ENCODE measurements around the gene CHST9. TPM values are rescaled to one million over a fixed set of nuclear protein-coding genes. Genes with fewer than 3 reads are reported as not detected.

The CHST9 gene
- total and polyA plus RNA-seq, 2 of the 4 experiments (the other 2 are of a cell fraction), result not detected

GRCh38 chr18:26977781-26978180 is 207.3 kb downstream of the CHST9 start:
- Histone ChIP-seq H3K56ac (ENCODE audit: extremely low read depth, insufficient read depth, low read length) (no peak overlapping the region), H3K23ac (ENCODE audit: low read depth, low read length) (no peak overlapping the region), H2BK15ac (ENCODE audit: low read depth, low read length) (no peak overlapping the region), H2AK9ac (replicated peaks; ENCODE audit: low read depth, low read length, poor library complexity) (no peak overlapping the region), H4K5ac (ENCODE audit: low read depth, low read length) (no peak overlapping the region), H3K18ac (ENCODE audit: low read depth, low read length) (no peak overlapping the region), H2AFZ (replicated peaks; ENCODE audit: low read length, poor library complexity) (no peak overlapping the region), H3K9me3 (ENCODE audit: control insufficient read depth, insufficient read depth, low read length) (no peaks in the 10 kb centered on the region), H4K20me1 (ENCODE audit: insufficient read depth, low read length) (no peaks in the 10 kb centered on the region), H4K91ac (ENCODE audit: insufficient read depth, low read depth, low read length) (no peak overlapping the region), H3K4me2 (ENCODE audit: low read depth, low read length) (no peak overlapping the region), H3K27me3 (ENCODE audit: control insufficient read depth, insufficient read depth, low read length) (no peaks in the 10 kb centered on the region), H3K4me1 (ENCODE audit: control insufficient read depth, insufficient read depth, low read length) (no peaks in the 10 kb centered on the region), H3K4ac (ENCODE audit: low read depth, low read length) (no peak overlapping the region), H3K27ac (ENCODE audit: insufficient read depth, low read length) (no peak overlapping the region), H3K79me1 (ENCODE audit: low read depth in 1 of 2, low read length in 2 of 2) (no peaks in the 10 kb centered on the region), H3K9me1 (ENCODE audit: insufficient read depth, low read length) (no peaks in the 10 kb centered on the region), H3K36me3 (ENCODE audit: control insufficient read depth, insufficient read depth, low read length) (no peaks in the 10 kb centered on the region), H3K14ac (replicated peaks; ENCODE audit: low read depth, low read length) (no peak overlapping the region), H2BK120ac (ENCODE audit: low read depth, low read length) (no peak overlapping the region), H2BK20ac (ENCODE audit: low read depth, low read length) (no peak overlapping the region), H2AK5ac (ENCODE audit: low read depth, low read length) (no peak overlapping the region), H4K8ac (ENCODE audit: low read depth in 2 of 2, low read length in 2 of 2) (no peak overlapping the region), H2BK5ac (ENCODE audit: low read depth, low read length, poor library complexity, severe bottlenecking) (no peak overlapping the region), H3K9ac (ENCODE audit: low read depth, low read length) (no peak overlapping the region), H3K4me3 (ENCODE audit: insufficient read depth, low read depth, low read length) (no peak overlapping the region)
- TF ChIP-seq MAFK (IDR thresholded peaks at IDR 0.05; ENCODE audit: low read depth, low read length) (no peak), USF2 (IDR thresholded peaks at IDR 0.05; ENCODE audit: low read depth, low read length) (no peak), CTCF (conservative IDR thresholded peaks at IDR 0.05; ENCODE audit: low read depth, low read length) (no peak), CHD1 (IDR thresholded peaks at IDR 0.05; ENCODE audit: low read depth, low read length) (no peak)
- ChIA-PET CTCF (no interaction called here), POLR2A (ENCODE audit: unreplicated experiment) (no interaction called here)
- DNase-seq (no peak), ATAC-seq (ENCODE audit: low read depth) (no peak)
- intact Hi-C loops (cut with micrococcal nuclease), result no loop called here
- in situ Hi-C loops (cut with MboI; ENCODE audit: low sequenced_read_pairs), result no loop called here
- no CpG with 5 or more reads among the region's 1 CpG for WGBS, 2 experiments (ENCODE audit: extremely low coverage in 2 of 2, insufficient read length in 1 of 2)
- dilution Hi-C loops (cut with HindIII; ENCODE audit: low sequenced_read_pairs, unreplicated experiment), result no loop called here
- no TSS peak for BruUV-seq (replicated peaks)

Data from IMR-90 (cell line).